ENCODE data around the gene PEDS1. TPM values are rescaled to one million over a fixed set of nuclear protein-coding genes. Genes with fewer than 3 reads are reported as not detected.
A peak's percentile ranks its signal among the peaks of the same experiment; 100 is the strongest.

Gene PEDS1
- total and polyA plus RNA-seq, 2 of the 13 experiments (the other 11 are each of a cell fraction or from before 2014, with no cell fraction given) = 30.5 to 93.9 TPM

- peak; percentile 67 for TF ChIP-seq CREM (IDR thresholded peaks at IDR 0.05)
- TF ChIP-seq CREM (CRISPR knock-in tag; IDR thresholded peaks at IDR 0.05) = no peak
- peak; percentile 33; the same call in 1 of the 2 replicates for TF ChIP-seq ZNF337 (CRISPR knock-in tag; IDR thresholded peaks at IDR 0.05; ENCODE audit: borderline replicate concordance, low read depth)
- no peak for TF ChIP-seq ZNF773 (CRISPR knock-in tag; IDR thresholded peaks at IDR 0.05; ENCODE audit: borderline replicate concordance)
- TF ChIP-seq KLF11 (CRISPR knock-in tag; IDR thresholded peaks at IDR 0.05) = no peak
- TF ChIP-seq GATA4 (IDR thresholded peaks at IDR 0.05; ENCODE audit: borderline replicate concordance, low read depth) = no peak
- no peak for TF ChIP-seq NFATC3 (CRISPR knock-in tag; IDR thresholded peaks at IDR 0.05)
- TF ChIP-seq SP4 (CRISPR knock-in tag; IDR thresholded peaks at IDR 0.05) = peak; percentile 37; the same call in 1 of the 2 replicates
- no peak for TF ChIP-seq ZNF251 (CRISPR knock-in tag; IDR thresholded peaks at IDR 0.05)
- no peak for TF ChIP-seq ZNF10 (CRISPR knock-in tag; IDR thresholded peaks at IDR 0.05; ENCODE audit: borderline replicate concordance, low read depth)
- TF ChIP-seq CBX2 (IDR thresholded peaks at IDR 0.05; ENCODE audit: low read depth, low read length) = no peak
- TF ChIP-seq CBX2 (CRISPR knock-in tag; IDR thresholded peaks at IDR 0.05; ENCODE audit: low read depth) = no peak
- no peak; the same call in 1 of the 2 replicates for TF ChIP-seq BRF2 (CRISPR knock-in tag; IDR thresholded peaks at IDR 0.05)
- peak; percentile 99 for TF ChIP-seq MXI1 (IDR thresholded peaks at IDR 0.05; ENCODE audit: borderline replicate concordance, low read depth, low read length)
- peak; percentile 96 for TF ChIP-seq HOXA3 (CRISPR knock-in tag; IDR thresholded peaks at IDR 0.05)
- TF ChIP-seq PRPF4 (IDR thresholded peaks at IDR 0.05; ENCODE audit: low read depth, low read length, poor library complexity, severe bottlenecking) = no peak
- peak; percentile 6; the same call in 1 of the 2 replicates for TF ChIP-seq BORCS8-MEF2B (CRISPR knock-in tag; IDR thresholded peaks at IDR 0.05)
- TF ChIP-seq HOXA9 (CRISPR knock-in tag; IDR thresholded peaks at IDR 0.05; ENCODE audit: borderline replicate concordance) = no peak
- peak; percentile 73; the same call in 1 of the 2 replicates for TF ChIP-seq KDM2A (CRISPR knock-in tag; IDR thresholded peaks at IDR 0.05; ENCODE audit: borderline replicate concordance, low read depth)
- no peak for TF ChIP-seq MIER2 (CRISPR knock-in tag; IDR thresholded peaks at IDR 0.05)
- TF ChIP-seq RBM22 (optimal IDR thresholded peaks at IDR 0.05; ENCODE audit: low read length) = peak; percentile 95
- no peak for TF ChIP-seq GLMP (CRISPR knock-in tag; IDR thresholded peaks at IDR 0.05; ENCODE audit: borderline replicate concordance)
- TF ChIP-seq ZSCAN9 (CRISPR knock-in tag; IDR thresholded peaks at IDR 0.05; ENCODE audit: borderline replicate concordance) = no peak
- no peak for TF ChIP-seq TMF1 (CRISPR knock-in tag; IDR thresholded peaks at IDR 0.05; ENCODE audit: low read depth)
- peak; percentile 60; the same call in 1 of the 2 replicates for TF ChIP-seq BCL6 (CRISPR knock-in tag; IDR thresholded peaks at IDR 0.05)
- no peak for TF ChIP-seq JUND (CRISPR knock-in tag; IDR thresholded peaks at IDR 0.05)
- TF ChIP-seq FOXO4 (CRISPR knock-in tag; conservative IDR thresholded peaks at IDR 0.05) = no peak
- no peak for TF ChIP-seq NFE2 (CRISPR knock-in tag; IDR thresholded peaks at IDR 0.05)
These were observed 39.1 kb upstream of the PEDS1 start (continued) for GRCh38 chr20:50192364-50193198.

Data from HepG2 (cell line).